HG02870 (cell line): ENCODE data around the gene NCOR2.
A peak's percentile ranks its signal among the peaks of the same experiment; 100 is the strongest.

Source experiments
- ATAC-seq: cut with Tn5 transposase; IDR thresholded peaks from one replicate; pipeline ENCODE4 v1.9.1; 2021; ENCODE audit warnings: mild to moderate bottlenecking, moderate library complexity; ENCODE audit not compliant: unreplicated experiment

Gene NCOR2

GRCh38 chr12:124561231-124561630 lies 6.2 kb downstream of the NCOR2 start:
- no peak for ATAC-seq

GRCh38 chr12:124560146-124560890 lies 7.1 kb downstream of the NCOR2 start:
- ATAC-seq: no peak

GRCh38 chr12:124559182-124560017 lies 8.0 kb downstream of the NCOR2 start:
- ATAC-seq: no peak

- no peak for ATAC-seq
These were observed 9.1 kb downstream of the NCOR2 start for GRCh38 chr12:124558313-124558712.

GRCh38 chr12:124557518-124558223 lies 9.7 kb downstream of the NCOR2 start:
- no peak for ATAC-seq

- ATAC-seq: no peak
These were observed 10.4 kb downstream of the NCOR2 start for GRCh38 chr12:124556896-124557501.

GRCh38 chr12:124556074-124556466 lies 11.3 kb downstream of the NCOR2 start:
- no peak for ATAC-seq

GRCh38 chr12:124555168-124556073 lies 12.0 kb downstream of the NCOR2 start:
- ATAC-seq: no peak

GRCh38 chr12:124554429-124555029 lies 12.9 kb downstream of the NCOR2 start:
- ATAC-seq: no peak

- no peak for ATAC-seq
These were observed 13.5 kb downstream of the NCOR2 start for GRCh38 chr12:124553862-124554428.

GRCh38 chr12:124551268-124552144 lies 15.9 kb downstream of the NCOR2 start:
- ATAC-seq: no peak

GRCh38 chr12:124550123-124551089 lies 17.0 kb downstream of the NCOR2 start:
- ATAC-seq: no peak

- ATAC-seq: no peak
These were observed 17.8 kb downstream of the NCOR2 start for GRCh38 chr12:124549629-124550028.

- no peak for ATAC-seq
These were observed 18.5 kb downstream of the NCOR2 start for GRCh38 chr12:124548854-124549378.

GRCh38 chr12:124547626-124548025 lies 19.8 kb downstream of the NCOR2 start:
- no peak for ATAC-seq

- ATAC-seq: peak; percentile 87
These were observed 21.6 kb downstream of the NCOR2 start for GRCh38 chr12:124545508-124546418.
